K562 (cell line): ENCODE data around the gene DUSP9. TPM values are rescaled to one million over a fixed set of nuclear protein-coding genes. Genes with fewer than 3 reads are reported as not detected.
A peak's percentile ranks its signal among the peaks of the same experiment; 100 is the strongest.

ENCODE experiments used
- ATAC-seq: fragments of 200-7000 bp; cut with Tn5 transposase; 3 replicates; pipeline ENCODE4 v1.9.1; 2020; ENCODE audit warnings: moderate library complexity
- BruUV-seq: library from RNA; stranded (reverse); fragments of 400-500 nt; replicated peaks from 2 replicates; lab custom pipeline; 2021; lab: Mats Ljungman, UMichigan
- CTCF ChIA-PET: fragments of 300-600 bp; formaldehyde crosslinking; extraction: SDS; loops from one replicate; lab custom pipeline; 2021; ENCODE audit warnings: low intra/inter-chr PET ratio; lab: Yijun Ruan, JAX
- POLR2A ChIA-PET: fragments of 300-600, 350-650 bp; sonication (Branson Sonifier 250); formaldehyde crosslinking; extraction: SDS; loops from one replicate; lab custom pipeline; 2021; ENCODE audit warnings: antibody characterized with exemption, inconsistent platforms; lab: Yijun Ruan, JAX
- DNase-seq, 4 experiments: peaks; one replicate each; pipeline versions ENCODE4 v3.0.0 to v3.0.0-alpha.2; 2011 to 2018; ENCODE audit warnings: low spot score in 3 of 4, mixed read lengths in 3 of 4; ENCODE audit errors: extremely low read depth in 1 of 4
- FAIRE-seq: peaks from 2 replicates; lab custom pipeline; 2011; peaks lifted over from hg19 to GRCh38; lab: Jason Lieb, UNC
- H2AFZ ChIP-seq: 2 replicates; pipeline ENCODE4 v1.6.0; 2011; ENCODE audit warnings: low read depth, low read length, control low read depth, inconsistent platforms
- H3K27ac ChIP-seq: fragments of 200-600 bp; 3 replicates; pipeline ENCODE4 v1.8.0; 2011; ENCODE audit warnings: low read depth, mild to moderate bottlenecking, control low read depth, inconsistent platforms, low read length, moderate library complexity, mixed read lengths; ENCODE audit errors: extremely low read depth
- H3K27me3 ChIP-seq, 2 experiments: fragments of 300-600 bp in 1 of 2; 2 replicates in 1 of 2; 3 replicates in 1 of 2; pipeline versions ENCODE4 v1.6.0 to v1.8.0; 2011; ENCODE audit warnings: inconsistent platforms in 2 of 2, low read length in 2 of 2, mild to moderate bottlenecking in 1 of 2, mixed read lengths in 1 of 2, moderate library complexity in 1 of 2; ENCODE audit not compliant: control insufficient read depth in 2 of 2, insufficient read depth in 2 of 2
- H3K36me3 ChIP-seq: fragments of 300-600 bp; 3 replicates; pipeline ENCODE4 v1.8.0; 2011; ENCODE audit warnings: mild to moderate bottlenecking, low read length, inconsistent platforms; ENCODE audit not compliant: control insufficient read depth, insufficient read depth
- H3K4me1 ChIP-seq, 2 experiments: fragments of 200-600 bp in 1 of 2; replicated peaks in 1 of 2; 2 replicates in 1 of 2; 3 replicates in 1 of 2; pipeline versions ENCODE4 v1.5.1 to v1.8.0; 2011; ENCODE audit warnings: inconsistent platforms in 2 of 2, low read length in 2 of 2, mild to moderate bottlenecking in 1 of 2, mixed read lengths in 1 of 2, moderate library complexity in 1 of 2; ENCODE audit not compliant: control insufficient read depth in 2 of 2, insufficient read depth in 2 of 2
- H3K4me2 ChIP-seq: 2 replicates; pipeline ENCODE4 v1.6.1; 2011; ENCODE audit warnings: low read length, control low read depth, inconsistent platforms, mixed read lengths; ENCODE audit not compliant: insufficient read depth
- H3K4me3 ChIP-seq: fragments of 200-600 bp; sonication (generic), shearing (Covaris generic); 2 replicates; pipeline ENCODE4 v1.5.1; 2016; ENCODE audit warnings: control low read depth, inconsistent platforms
- H3K79me2 ChIP-seq: fragments of 200-600 bp; 3 replicates; pipeline ENCODE4 v1.8.0; 2011; ENCODE audit warnings: low read length, inconsistent platforms; ENCODE audit not compliant: control insufficient read depth, insufficient read depth
- H3K9ac ChIP-seq, 2 experiments: 2 replicates each; pipeline versions ENCODE4 v1.6.0 to v1.6.1; 2011; ENCODE audit warnings: low read depth in 2 of 2, low read length in 2 of 2, control low read depth in 1 of 2, inconsistent platforms in 1 of 2, mild to moderate bottlenecking in 1 of 2, mixed read lengths in 1 of 2; ENCODE audit not compliant: insufficient read depth in 1 of 2
- H3K9me1 ChIP-seq: one replicate; pipeline ENCODE4 v1.6.0; 2011; ENCODE audit warnings: inconsistent platforms, mild to moderate bottlenecking, low read length, moderate library complexity; ENCODE audit not compliant: control insufficient read depth, insufficient read depth
- H3K9me3 ChIP-seq: replicated peaks from 2 replicates; pipeline ENCODE4 v1.5.1; 2011; ENCODE audit warnings: low read depth, low read length, inconsistent platforms; ENCODE audit not compliant: control insufficient read depth, insufficient read depth
- H4K20me1 ChIP-seq: replicated peaks from 2 replicates; pipeline ENCODE4 v1.6.1; 2011; ENCODE audit warnings: low read length, inconsistent platforms, mixed read lengths; ENCODE audit not compliant: control insufficient read depth, insufficient read depth
- BCOR ChIP-seq: fragments of 450-650 bp; IDR thresholded peaks from 2 replicates; pipeline ENCODE4 v1.6.1; 2016
- CHD4 ChIP-seq: fragments of 200-600 bp; sonication (generic); IDR thresholded peaks from 3 replicates; pipeline ENCODE4 v1.6.1; 2012; ENCODE audit warnings: low read depth, mild to moderate bottlenecking, mixed read lengths, low read length, inconsistent platforms; ENCODE audit not compliant: insufficient read depth, insufficient replicate concordance, poor library complexity, severe bottlenecking
- EP300 ChIP-seq: IDR thresholded peaks from 2 replicates; pipeline ENCODE4 v1.6.1; 2012; ENCODE audit warnings: low read length, improper control_type of control experiment
- KLF13 ChIP-seq: fragments of 450-650 bp; IDR thresholded peaks from 2 replicates; pipeline ENCODE4 v1.6.1; 2016; ENCODE audit warnings: missing genetic modification characterization, low read depth, mild to moderate bottlenecking, missing compliant biosample characterization, moderate library complexity, borderline replicate concordance
- MYC ChIP-seq, 2 experiments: fragments of 250-450 bp in 1 of 2; sonication (Bioruptor Pico) in 1 of 2; IDR thresholded peaks; 2 replicates each; pipeline versions ENCODE4 v1.5.1 to v1.6.1; 2012 to 2021; ENCODE audit warnings: low read depth in 2 of 2, borderline replicate concordance in 1 of 2, improper control_type of control experiment in 1 of 2, low read length in 1 of 2, mild to moderate bottlenecking in 1 of 2, moderate library complexity in 1 of 2
- NONO ChIP-seq, 2 experiments: fragments of 200-400 bp in 1 of 2; fragments of 450-650 bp in 1 of 2; formaldehyde crosslinking in 1 of 2; IDR thresholded peaks; 2 replicates each; pipeline ENCODE4 v1.6.1; 2017; ENCODE audit warnings: low read depth in 2 of 2, mild to moderate bottlenecking in 2 of 2, moderate library complexity in 2 of 2, low read length in 1 of 2
- ZMIZ1 ChIP-seq, 2 experiments: fragments of 150-350 bp in 1 of 2; IDR thresholded peaks; 2 replicates each; pipeline ENCODE4 v1.6.1; 2012 to 2016; ENCODE audit warnings: low read depth in 2 of 2, low read length in 2 of 2, mild to moderate bottlenecking in 1 of 2, moderate library complexity in 1 of 2
- ZNF274 ChIP-seq: IDR thresholded peaks from 2 replicates; pipeline ENCODE4 v1.6.1; 2011; ENCODE audit warnings: low read depth, mild to moderate bottlenecking, low read length, moderate library complexity, borderline replicate concordance
- ZNF395 ChIP-seq: fragments of 200-800 bp; sonication (Bioruptor generic); IDR thresholded peaks from 2 replicates; pipeline ENCODE4 v1.6.1; 2017; ENCODE audit warnings: missing genetic modification characterization, missing compliant biosample characterization
- ZNF551 ChIP-seq: fragments of 250-450 bp; sonication (Bioruptor Pico); IDR thresholded peaks from 2 replicates; pipeline ENCODE4 v1.5.0; 2021; ENCODE audit warnings: mild to moderate bottlenecking, moderate library complexity
- WGBS: fragments of 100-300 bp; shearing (Covaris generic); methylation state at CpG from one replicate; pipeline ENCODE4 v1.1.6; 2016; ENCODE audit warnings: low coverage, mixed read lengths; ENCODE audit not compliant: insufficient coverage; ENCODE audit errors: missing lambda C conversion rate; 5-methylcytosine and 5-hydroxymethylcytosine counted together
- in situ Hi-C: fragments of 300-500 bp; cut with MboI; formaldehyde crosslinking; loops from 4 replicates; pipeline ENCODE4 v1.15.0; 2018; ENCODE audit warnings: inconsistent platforms, mixed read lengths
- intact Hi-C: fragments of 100-400 bp; cut with micrococcal nuclease; formaldehyde crosslinking; loops from 2 replicates; pipeline ENCODE4 v1.14.2; 2022
- polyA plus RNA-seq, 8 experiments: library from polyadenylated mRNA; depleted of rRNA in 4 of 8; stranded (reverse) in 5 of 8; unstranded in 3 of 8; fragments of >200 nt; fragmentation: Nextera tagmentation in 2 of 8; fragmentation: Illumina TruSeq in 1 of 8; extraction: Ambion mirVana in 2 of 8; extraction: Trizol in 1 of 8; gene quantifications; 2 replicates each; pipeline versions ENCODE4 v1.2.1 to v1.2.3, GENCODE V29; 2011 to 2014; ENCODE audit warnings: inconsistent platforms in 1 of 8, missing spikeins in 1 of 8
- total RNA-seq, 7 experiments: library from RNA; depleted of rRNA in 6 of 7; stranded (reverse); fragments of >200 nt in 6 of 7; fragmentation: Illumina TruSeq in 2 of 7; extraction: Trizol in 2 of 7; gene quantifications; 2 replicates each; pipeline versions ENCODE4 v1.2.1 to v1.2.3, GENCODE V29; 2011 to 2021; ENCODE audit warnings: low replicate concordance in 1 of 7
- TF ChIP-seq, protein P1 (sequence below), 2 experiments: fragments of 450-650 bp in 1 of 2; IDR thresholded peaks; 2 replicates each; pipeline ENCODE4 v1.6.1; 2011 to 2017; ENCODE audit warnings: low read depth in 2 of 2, antibody characterized with exemption in 1 of 2, borderline replicate concordance in 1 of 2, low read length in 1 of 2, mild to moderate bottlenecking in 1 of 2, mixed read lengths in 1 of 2; ENCODE audit not compliant: control insufficient read depth in 1 of 2

Gene DUSP9
- total and polyA plus RNA-seq, 9 of the 15 experiments (the other 6 are each of a cell fraction or from before 2014, with no cell fraction given), result 0.11 to 14.1 (median 5.5) TPM

- H3K4me2 ChIP-seq, result peak overlapping the region; percentile 46; the same call in 1 of the 2 replicates
- 3% methylated on average over 14 of the region's 31 CpGs for WGBS
- peak in 2 of 4 experiments; percentile 23 to 76 for DNase-seq
- TF ChIP-seq EP300, result no peak
- 0 out of 2 replicates have a peak, but pooled peaks have one; percentile 25 for TF ChIP-seq BCOR
- TF ChIP-seq KLF13 (tag), result no peak
- TF ChIP-seq ZNF551, result no peak
- TF ChIP-seq ZMIZ1 (IDR thresholded peaks at IDR 0.05; ENCODE audit: low read depth in 2 of 2, low read length in 2 of 2), result no peak
- TF ChIP-seq, protein P1, sequence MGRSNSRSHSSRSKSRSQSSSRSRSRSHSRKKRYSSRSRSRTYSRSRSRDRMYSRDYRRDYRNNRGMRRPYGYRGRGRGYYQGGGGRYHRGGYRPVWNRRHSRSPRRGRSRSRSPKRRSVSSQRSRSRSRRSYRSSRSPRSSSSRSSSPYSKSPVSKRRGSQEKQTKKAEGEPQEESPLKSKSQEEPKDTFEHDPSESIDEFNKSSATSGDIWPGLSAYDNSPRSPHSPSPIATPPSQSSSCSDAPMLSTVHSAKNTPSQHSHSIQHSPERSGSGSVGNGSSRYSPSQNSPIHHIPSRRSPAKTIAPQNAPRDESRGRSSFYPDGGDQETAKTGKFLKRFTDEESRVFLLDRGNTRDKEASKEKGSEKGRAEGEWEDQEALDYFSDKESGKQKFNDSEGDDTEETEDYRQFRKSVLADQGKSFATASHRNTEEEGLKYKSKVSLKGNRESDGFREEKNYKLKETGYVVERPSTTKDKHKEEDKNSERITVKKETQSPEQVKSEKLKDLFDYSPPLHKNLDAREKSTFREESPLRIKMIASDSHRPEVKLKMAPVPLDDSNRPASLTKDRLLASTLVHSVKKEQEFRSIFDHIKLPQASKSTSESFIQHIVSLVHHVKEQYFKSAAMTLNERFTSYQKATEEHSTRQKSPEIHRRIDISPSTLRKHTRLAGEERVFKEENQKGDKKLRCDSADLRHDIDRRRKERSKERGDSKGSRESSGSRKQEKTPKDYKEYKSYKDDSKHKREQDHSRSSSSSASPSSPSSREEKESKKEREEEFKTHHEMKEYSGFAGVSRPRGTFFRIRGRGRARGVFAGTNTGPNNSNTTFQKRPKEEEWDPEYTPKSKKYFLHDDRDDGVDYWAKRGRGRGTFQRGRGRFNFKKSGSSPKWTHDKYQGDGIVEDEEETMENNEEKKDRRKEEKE (IDR thresholded peaks at IDR 0.05; ENCODE audit: borderline replicate concordance in 1 of 2, control insufficient read depth in 1 of 2, low read depth in 2 of 2, low read length in 1 of 2), result no peak
- TF ChIP-seq MYC (IDR thresholded peaks at IDR 0.05; ENCODE audit: low read depth, low read length), result 0 out of 2 replicates have a peak, but pooled peaks have one; percentile 15
- TF ChIP-seq MYC (CRISPR knock-in tag; IDR thresholded peaks at IDR 0.05; ENCODE audit: borderline replicate concordance, low read depth), result no peak
- TF ChIP-seq CHD4, result no peak
- no peak for TF ChIP-seq ZNF395 (CRISPR knock-in tag)
- no peak for TF ChIP-seq NONO (IDR thresholded peaks at IDR 0.05; ENCODE audit: low read depth in 2 of 2, low read length in 1 of 2)
- no peak for TF ChIP-seq ZNF274
These were observed 15.3 kb downstream of the DUSP9 start for GRCh38 chrX:153662266-153662665.

More at GRCh38 chrX:153662266-153662665, 15.3 kb downstream of the DUSP9 start:
- POLR2A ChIA-PET, result no interaction called here
- CTCF ChIA-PET, result interaction anchor here (1.6 kb wide), 1 partner anchor 107 kb away, joined by 3 read pairs; no protein-coding TSS in a partner anchor
- in situ Hi-C loops (loop anchor here (10.0 kb wide), 1 partner anchor 717 kb away; no protein-coding TSS in a partner anchor), intact Hi-C loops (loop anchor here (1.0 to 10.0 kb wide), 2 partner anchors 52 to 707 kb away; no protein-coding TSS in a partner anchor)
- FAIRE-seq (peak; percentile 74), ATAC-seq (peak; percentile 79)
- Histone ChIP-seq H3K79me2 (no peaks in the 10 kb centered on the region), H3K27me3 (peaks cover 2 to 16% of the 10 kb centered on the region in 2 experiments; a peak in 3 of 5 replicates), H3K4me1 (peaks cover 0 to 8% of the 10 kb centered on the region in 2 experiments; a peak in 2 of 5 replicates), H3K9me1 (no peaks in the 10 kb centered on the region), H4K20me1 (no peaks in the 10 kb centered on the region), H3K4me3 (peak overlapping the region; percentile 29), H2AFZ (peak overlapping the region; percentile 59), H3K9ac (peak overlapping the region in 1 of 2 experiments; percentile 81; a peak in 1 of 4 replicates), H3K27ac (no peak overlapping the region), H3K9me3 (0 out of 2 replicates have a peak, but pooled peaks cover 2% of the 10 kb centered on the region), H3K36me3 (no peaks in the 10 kb centered on the region)
- no TSS peak for BruUV-seq
